H1 (cell line): ENCODE measurements around the gene URGCP. TPM values are rescaled to one million over a fixed set of nuclear protein-coding genes. Genes with fewer than 3 reads are reported as not detected.

ENCODE experiments used
- CHD1 ChIP-seq: IDR thresholded peaks from 2 replicates; pipeline ENCODE4 v1.6.1; 2012; ENCODE audit warnings: low read depth, low read length, improper control_type of control experiment
- POU5F1 ChIP-seq: IDR thresholded peaks from 2 replicates; pipeline ENCODE4 v1.6.1; 2011; ENCODE audit warnings: low read depth, mild to moderate bottlenecking, low read length, moderate library complexity
- RNF2 ChIP-seq: fragments of 200-900, 300-1000 bp; sonication (generic); IDR thresholded peaks from 2 replicates; pipeline ENCODE4 v1.7.1; 2016; ENCODE audit warnings: borderline replicate concordance, low read depth, mild to moderate bottlenecking, antibody characterized with exemption, low read length; ENCODE audit not compliant: poor library complexity, severe bottlenecking; ENCODE audit errors: missing control alignments
- TCF12 ChIP-seq: IDR thresholded peaks from 2 replicates; pipeline ENCODE4 v1.6.1; 2011; ENCODE audit warnings: low read depth, mild to moderate bottlenecking, low read length
- polyA plus RNA-seq, 7 experiments: library from polyadenylated mRNA; depleted of rRNA in 3 of 7; stranded (reverse) in 5 of 7; unstranded in 2 of 7; fragments of >200 nt in 5 of 7; fragments of 200-250 nt in 2 of 7; gene quantifications; 1 replicate in 5 of 7; 2 replicates in 1 of 7; 4 replicates in 1 of 7; pipeline versions ENCODE4 v1.2.1 to v1.2.3, GENCODE V29; 2011 to 2013; ENCODE audit warnings: missing spikeins in 2 of 7, mixed read lengths in 2 of 7
- total RNA-seq: library from RNA; stranded (reverse); fragmentation: NEBNext Ultra II Directional; extraction: Animal tissue kit (Norgen Biotek cat#: 25700); gene quantifications from 2 replicates; pipeline ENCODE4 v1.2.1, GENCODE V29; 2021
- TF ChIP-seq, protein P1 (sequence below): fragments of 300-600 bp; sonication (generic); IDR thresholded peaks from 2 replicates; pipeline ENCODE4 v1.7.1; 2012; ENCODE audit warnings: low read length, moderate library complexity, mild to moderate bottlenecking, inconsistent platforms; ENCODE audit not compliant: insufficient replicate concordance

Gene URGCP
- total and polyA plus RNA-seq, 2 of the 8 experiments (the other 6 are each of a cell fraction or from before 2014, with no cell fraction given) = 9.0 to 18.7 TPM

DNA sequence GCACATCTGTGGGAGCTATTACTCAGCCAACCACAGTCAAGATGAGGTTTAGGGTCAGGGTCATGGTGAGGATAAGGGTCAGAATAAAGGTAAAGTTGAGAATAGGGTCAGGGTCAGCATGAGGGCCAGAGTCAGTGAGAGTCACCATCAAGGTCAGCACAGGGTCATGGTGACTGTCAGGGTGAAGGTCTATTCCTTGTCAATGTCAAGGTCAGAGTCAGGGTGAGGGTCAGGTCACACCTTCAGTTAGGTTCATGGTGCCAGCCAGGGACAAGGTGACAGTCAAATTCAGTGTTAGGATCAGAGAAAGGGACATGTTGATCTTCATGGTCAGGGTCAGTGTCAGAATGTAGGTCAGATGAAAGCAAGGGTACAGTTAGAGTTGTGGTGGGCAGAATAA is 51.2 kb downstream of the URGCP start (continued):
- TF ChIP-seq POU5F1 = no peak
- TF ChIP-seq CHD1 = no peak
- no peak for TF ChIP-seq RNF2
- TF ChIP-seq, protein P1, sequence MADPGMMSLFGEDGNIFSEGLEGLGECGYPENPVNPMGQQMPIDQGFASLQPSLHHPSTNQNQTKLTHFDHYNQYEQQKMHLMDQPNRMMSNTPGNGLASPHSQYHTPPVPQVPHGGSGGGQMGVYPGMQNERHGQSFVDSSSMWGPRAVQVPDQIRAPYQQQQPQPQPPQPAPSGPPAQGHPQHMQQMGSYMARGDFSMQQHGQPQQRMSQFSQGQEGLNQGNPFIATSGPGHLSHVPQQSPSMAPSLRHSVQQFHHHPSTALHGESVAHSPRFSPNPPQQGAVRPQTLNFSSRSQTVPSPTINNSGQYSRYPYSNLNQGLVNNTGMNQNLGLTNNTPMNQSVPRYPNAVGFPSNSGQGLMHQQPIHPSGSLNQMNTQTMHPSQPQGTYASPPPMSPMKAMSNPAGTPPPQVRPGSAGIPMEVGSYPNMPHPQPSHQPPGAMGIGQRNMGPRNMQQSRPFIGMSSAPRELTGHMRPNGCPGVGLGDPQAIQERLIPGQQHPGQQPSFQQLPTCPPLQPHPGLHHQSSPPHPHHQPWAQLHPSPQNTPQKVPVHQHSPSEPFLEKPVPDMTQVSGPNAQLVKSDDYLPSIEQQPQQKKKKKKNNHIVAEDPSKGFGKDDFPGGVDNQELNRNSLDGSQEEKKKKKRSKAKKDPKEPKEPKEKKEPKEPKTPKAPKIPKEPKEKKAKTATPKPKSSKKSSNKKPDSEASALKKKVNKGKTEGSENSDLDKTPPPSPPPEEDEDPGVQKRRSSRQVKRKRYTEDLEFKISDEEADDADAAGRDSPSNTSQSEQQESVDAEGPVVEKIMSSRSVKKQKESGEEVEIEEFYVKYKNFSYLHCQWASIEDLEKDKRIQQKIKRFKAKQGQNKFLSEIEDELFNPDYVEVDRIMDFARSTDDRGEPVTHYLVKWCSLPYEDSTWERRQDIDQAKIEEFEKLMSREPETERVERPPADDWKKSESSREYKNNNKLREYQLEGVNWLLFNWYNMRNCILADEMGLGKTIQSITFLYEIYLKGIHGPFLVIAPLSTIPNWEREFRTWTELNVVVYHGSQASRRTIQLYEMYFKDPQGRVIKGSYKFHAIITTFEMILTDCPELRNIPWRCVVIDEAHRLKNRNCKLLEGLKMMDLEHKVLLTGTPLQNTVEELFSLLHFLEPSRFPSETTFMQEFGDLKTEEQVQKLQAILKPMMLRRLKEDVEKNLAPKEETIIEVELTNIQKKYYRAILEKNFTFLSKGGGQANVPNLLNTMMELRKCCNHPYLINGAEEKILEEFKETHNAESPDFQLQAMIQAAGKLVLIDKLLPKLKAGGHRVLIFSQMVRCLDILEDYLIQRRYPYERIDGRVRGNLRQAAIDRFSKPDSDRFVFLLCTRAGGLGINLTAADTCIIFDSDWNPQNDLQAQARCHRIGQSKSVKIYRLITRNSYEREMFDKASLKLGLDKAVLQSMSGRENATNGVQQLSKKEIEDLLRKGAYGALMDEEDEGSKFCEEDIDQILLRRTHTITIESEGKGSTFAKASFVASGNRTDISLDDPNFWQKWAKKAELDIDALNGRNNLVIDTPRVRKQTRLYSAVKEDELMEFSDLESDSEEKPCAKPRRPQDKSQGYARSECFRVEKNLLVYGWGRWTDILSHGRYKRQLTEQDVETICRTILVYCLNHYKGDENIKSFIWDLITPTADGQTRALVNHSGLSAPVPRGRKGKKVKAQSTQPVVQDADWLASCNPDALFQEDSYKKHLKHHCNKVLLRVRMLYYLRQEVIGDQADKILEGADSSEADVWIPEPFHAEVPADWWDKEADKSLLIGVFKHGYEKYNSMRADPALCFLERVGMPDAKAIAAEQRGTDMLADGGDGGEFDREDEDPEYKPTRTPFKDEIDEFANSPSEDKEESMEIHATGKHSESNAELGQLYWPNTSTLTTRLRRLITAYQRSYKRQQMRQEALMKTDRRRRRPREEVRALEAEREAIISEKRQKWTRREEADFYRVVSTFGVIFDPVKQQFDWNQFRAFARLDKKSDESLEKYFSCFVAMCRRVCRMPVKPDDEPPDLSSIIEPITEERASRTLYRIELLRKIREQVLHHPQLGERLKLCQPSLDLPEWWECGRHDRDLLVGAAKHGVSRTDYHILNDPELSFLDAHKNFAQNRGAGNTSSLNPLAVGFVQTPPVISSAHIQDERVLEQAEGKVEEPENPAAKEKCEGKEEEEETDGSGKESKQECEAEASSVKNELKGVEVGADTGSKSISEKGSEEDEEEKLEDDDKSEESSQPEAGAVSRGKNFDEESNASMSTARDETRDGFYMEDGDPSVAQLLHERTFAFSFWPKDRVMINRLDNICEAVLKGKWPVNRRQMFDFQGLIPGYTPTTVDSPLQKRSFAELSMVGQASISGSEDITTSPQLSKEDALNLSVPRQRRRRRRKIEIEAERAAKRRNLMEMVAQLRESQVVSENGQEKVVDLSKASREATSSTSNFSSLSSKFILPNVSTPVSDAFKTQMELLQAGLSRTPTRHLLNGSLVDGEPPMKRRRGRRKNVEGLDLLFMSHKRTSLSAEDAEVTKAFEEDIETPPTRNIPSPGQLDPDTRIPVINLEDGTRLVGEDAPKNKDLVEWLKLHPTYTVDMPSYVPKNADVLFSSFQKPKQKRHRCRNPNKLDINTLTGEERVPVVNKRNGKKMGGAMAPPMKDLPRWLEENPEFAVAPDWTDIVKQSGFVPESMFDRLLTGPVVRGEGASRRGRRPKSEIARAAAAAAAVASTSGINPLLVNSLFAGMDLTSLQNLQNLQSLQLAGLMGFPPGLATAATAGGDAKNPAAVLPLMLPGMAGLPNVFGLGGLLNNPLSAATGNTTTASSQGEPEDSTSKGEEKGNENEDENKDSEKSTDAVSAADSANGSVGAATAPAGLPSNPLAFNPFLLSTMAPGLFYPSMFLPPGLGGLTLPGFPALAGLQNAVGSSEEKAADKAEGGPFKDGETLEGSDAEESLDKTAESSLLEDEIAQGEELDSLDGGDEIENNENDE = no peak
- no peak for TF ChIP-seq TCF12
